ENCODE data around the gene C1QTNF8.
"Not testable (repeated sequence)": the region's sequence is repeated elsewhere in the genome, so short reads cannot be mapped to it uniquely, and the experiment has no call there.

The C1QTNF8 gene

DNA sequence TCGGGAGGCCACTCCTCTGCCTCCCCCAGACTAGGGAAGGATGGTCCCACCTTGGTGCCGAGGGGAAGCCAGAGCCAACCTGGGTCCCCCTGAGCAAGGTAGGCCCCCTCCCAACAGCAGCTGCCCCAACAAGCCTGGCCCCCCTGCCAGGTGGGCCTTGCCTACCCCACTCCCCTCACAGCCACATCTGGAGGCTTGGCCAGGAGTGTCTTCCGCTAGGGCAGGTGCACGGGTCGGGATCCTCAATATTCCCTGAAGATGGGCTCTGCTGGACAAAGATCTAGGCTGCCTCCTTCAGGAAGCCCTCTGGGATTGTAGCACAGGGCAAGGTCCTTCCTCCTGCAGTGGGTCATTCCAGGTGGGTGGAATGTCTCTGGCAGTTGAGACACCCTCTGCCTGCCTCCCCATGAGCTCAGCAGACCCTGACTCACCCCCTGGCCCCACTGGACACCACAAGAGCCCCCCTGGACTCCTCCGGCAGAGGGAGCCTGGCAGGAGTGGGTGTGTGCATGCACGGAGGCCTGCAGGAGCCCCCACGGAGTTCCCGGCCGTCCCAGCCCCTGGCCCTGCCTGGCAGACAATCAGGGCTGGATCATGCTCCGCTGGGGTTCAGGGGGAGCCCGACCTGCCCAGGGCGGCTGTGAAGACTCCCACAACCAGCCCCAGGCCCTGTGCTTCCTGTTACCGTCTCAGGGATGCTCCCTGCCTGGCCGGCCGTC is 435 bp downstream of the C1QTNF8 start:
- H3K4me3 ChIP-seq (ENCODE audit: control insufficient read depth, low read depth, low read length) = no peak overlapping the region
- TF ChIP-seq, protein P1, sequence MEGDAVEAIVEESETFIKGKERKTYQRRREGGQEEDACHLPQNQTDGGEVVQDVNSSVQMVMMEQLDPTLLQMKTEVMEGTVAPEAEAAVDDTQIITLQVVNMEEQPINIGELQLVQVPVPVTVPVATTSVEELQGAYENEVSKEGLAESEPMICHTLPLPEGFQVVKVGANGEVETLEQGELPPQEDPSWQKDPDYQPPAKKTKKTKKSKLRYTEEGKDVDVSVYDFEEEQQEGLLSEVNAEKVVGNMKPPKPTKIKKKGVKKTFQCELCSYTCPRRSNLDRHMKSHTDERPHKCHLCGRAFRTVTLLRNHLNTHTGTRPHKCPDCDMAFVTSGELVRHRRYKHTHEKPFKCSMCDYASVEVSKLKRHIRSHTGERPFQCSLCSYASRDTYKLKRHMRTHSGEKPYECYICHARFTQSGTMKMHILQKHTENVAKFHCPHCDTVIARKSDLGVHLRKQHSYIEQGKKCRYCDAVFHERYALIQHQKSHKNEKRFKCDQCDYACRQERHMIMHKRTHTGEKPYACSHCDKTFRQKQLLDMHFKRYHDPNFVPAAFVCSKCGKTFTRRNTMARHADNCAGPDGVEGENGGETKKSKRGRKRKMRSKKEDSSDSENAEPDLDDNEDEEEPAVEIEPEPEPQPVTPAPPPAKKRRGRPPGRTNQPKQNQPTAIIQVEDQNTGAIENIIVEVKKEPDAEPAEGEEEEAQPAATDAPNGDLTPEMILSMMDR (conservative IDR thresholded peaks at IDR 0.05; ENCODE audit: control insufficient read depth, insufficient read depth, low read depth, low read length) = no peak
- DNase-seq (ENCODE audit: low read depth) = no peak

DNA sequence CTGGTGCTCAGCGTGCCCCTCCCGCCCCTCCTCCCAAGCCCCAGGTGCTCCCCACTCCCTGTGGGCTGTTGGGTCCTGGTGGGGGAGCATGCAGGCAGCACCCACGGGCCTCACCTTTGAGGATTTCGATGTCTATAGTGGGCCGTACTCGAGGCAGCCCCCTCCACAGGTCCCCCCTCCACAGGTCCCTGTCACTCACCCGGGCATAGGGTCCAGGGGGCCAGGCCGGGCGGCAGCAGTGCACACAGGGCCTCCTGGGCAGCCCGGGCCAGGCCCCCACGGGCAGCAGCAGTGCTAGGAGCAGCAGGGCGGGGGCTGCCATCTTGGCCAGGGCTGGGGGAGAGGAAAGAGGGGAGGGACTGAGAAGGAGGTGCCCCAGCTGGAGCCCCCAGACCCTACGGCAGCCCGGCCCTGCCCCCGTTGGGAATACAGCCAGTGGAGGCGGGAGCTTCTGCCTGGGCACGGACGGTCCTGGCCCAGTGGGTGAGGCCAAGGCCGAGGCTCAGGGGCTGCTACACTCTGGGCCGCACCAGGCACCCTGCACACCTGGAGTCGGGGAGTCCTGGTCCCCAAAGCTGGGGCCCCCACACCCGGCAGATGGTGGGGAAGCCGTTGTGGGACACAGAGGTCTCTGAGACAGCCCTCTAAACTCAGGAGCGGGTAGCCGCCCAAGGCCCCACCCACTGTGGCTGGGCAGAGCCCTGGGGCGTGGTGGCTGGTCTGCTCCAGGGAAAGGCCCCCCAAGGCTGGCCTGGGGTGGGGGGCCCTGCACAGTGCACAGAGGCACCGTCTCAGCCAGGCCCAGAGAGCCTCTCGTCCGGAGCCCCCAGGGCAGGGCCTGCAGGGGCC is 1.2 kb downstream of the C1QTNF8 start:
- H3K4me3 ChIP-seq (ENCODE audit: control insufficient read depth, low read depth, low read length) = no peak overlapping the region
- TF ChIP-seq, protein P1 (conservative IDR thresholded peaks at IDR 0.05; ENCODE audit: control insufficient read depth, insufficient read depth, low read depth, low read length) = no peak
- no peak for DNase-seq (ENCODE audit: low read depth)

DNA sequence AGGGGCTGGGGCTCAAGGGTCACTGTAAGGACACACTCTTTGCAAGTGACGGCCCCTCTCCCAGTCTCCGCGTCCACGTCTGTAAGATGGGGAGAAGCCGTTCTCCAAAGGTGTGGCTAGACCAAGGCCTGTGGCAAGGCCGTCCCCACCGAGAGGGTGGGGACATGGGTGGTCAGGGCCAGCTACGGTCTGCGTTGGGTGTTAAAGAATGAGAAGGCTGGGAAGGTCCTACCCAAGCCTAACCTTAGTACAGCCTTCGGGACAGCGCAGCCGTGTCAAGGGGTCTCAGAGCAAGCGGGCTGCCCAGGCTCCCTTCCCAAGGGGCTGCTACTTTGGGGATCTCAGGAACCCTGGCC is 1.9 kb downstream of the C1QTNF8 start:
- TF ChIP-seq, protein P1 (conservative IDR thresholded peaks at IDR 0.05; ENCODE audit: control insufficient read depth, insufficient read depth, low read depth, low read length) = no peak
- DNase-seq (ENCODE audit: low read depth) = no peak
- H3K4me3 ChIP-seq (ENCODE audit: control insufficient read depth, low read depth, low read length) = no peak overlapping the region

DNA sequence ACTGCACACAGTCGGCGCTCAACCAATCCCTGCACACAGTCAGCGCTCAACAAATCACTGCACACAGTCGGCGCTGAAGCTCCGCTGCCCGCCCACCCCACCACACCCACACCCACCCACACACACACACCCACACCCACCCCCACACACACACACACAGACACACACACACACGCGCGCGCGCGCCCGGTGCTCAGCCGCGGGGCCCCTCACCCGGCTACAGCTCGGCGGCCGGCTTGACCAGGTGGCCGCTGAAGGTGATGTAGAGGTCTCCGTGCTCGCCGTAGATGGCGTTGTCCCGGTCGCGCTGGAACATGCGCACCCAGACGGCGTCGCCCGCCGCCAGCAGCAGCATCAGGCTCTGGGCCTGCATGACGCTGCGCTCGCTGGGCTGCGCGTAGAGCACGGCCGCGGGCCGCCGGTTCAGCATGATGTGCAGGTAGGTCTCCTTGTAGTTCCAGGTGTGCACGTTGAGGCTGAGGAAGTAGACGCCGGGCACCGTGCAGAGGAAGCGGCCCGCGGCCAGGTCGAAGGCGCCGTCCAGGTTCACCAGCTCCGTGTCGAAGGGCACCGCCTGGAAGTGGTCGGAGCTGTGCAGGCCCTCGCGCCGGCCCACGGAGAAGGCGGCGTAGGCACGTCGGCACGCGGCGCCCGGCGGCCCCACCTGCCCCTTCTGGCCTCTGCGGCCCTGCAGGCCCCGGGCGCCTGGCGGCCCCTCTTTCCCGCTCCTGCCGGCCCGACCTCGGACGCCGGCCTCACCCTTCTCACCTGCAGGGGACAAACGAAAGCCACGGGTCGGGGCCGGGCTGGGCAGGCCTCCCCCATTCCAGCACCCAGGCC is 2.5 kb downstream of the C1QTNF8 start:
- no peak for DNase-seq (ENCODE audit: low read depth)
- TF ChIP-seq, protein P1 (conservative IDR thresholded peaks at IDR 0.05; ENCODE audit: control insufficient read depth, insufficient read depth, low read depth, low read length) = no peak
- no peak overlapping the region for H3K4me3 ChIP-seq (ENCODE audit: control insufficient read depth, low read depth, low read length)

DNA sequence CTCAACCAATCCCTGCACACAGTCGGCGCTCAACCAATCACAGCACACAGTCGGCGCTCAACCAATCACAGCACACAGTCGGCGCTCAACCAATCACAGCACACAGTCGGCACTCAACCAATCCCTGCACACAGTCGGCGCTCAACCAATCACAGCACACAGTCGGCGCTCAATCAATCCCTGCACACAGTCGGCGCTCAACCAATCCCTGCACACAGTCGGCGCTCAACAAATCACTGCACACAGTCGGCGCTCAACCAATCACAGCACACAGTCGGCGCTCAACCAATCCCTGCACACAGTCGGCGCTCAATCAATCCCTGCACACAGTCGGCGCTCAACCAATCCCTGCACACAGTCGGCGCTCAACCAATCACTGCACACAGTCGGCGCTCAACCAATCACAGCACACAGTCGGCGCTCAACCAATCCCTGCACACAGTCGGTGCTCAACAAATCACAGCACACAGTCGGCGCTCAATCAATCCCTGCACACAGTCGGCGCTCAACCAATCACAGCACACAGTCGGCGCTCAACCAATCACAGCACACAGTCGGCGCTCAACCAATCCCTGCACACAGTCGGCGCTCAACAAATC is 3.3 kb downstream of the C1QTNF8 start:
- DNase-seq (ENCODE audit: low read depth); H3K4me3 ChIP-seq (ENCODE audit: control insufficient read depth, low read depth, low read length): not testable (repeated sequence)

DNA sequence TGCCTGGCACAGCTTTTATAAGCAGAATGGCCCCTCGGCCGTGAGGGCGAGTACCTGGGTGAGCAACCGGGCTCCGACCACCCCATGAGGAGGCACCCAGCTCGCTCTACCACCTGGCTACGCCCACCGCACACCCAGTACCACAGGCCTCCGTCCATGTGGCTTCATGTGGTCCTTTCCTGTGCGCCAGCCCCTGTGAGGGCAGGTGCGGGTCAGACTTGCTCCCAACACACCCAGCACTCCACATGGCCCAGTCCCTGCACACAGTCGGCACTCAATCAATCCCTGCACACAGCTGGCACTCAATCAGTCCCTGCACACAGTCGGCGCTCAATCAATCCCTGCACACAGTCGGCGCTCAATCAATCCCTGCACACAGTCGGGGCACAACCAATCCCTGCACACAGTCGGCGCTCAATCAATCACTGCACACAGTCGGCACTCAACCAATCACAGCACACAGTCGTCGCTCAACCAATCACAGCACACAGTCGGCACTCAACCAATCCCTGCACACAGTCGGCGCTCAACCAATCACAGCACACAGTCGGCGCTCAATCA is 4.0 kb downstream of the C1QTNF8 start:
- DNase-seq (ENCODE audit: low read depth) = no peak
- TF ChIP-seq, protein P1 (conservative IDR thresholded peaks at IDR 0.05; ENCODE audit: control insufficient read depth, insufficient read depth, low read depth, low read length) = no peak
- no peak overlapping the region for H3K4me3 ChIP-seq (ENCODE audit: control insufficient read depth, low read depth, low read length)

Data from fibroblast of mammary gland (primary cell).